Measurements from ENCODE around the gene HOXA9. TPM values are rescaled to one million over a fixed set of nuclear protein-coding genes. Genes with fewer than 3 reads are reported as not detected.

Gene HOXA9
- total and polyA plus RNA-seq, 4 donors: 0.02 to 0.70 TPM; not detected in 2

DNA sequence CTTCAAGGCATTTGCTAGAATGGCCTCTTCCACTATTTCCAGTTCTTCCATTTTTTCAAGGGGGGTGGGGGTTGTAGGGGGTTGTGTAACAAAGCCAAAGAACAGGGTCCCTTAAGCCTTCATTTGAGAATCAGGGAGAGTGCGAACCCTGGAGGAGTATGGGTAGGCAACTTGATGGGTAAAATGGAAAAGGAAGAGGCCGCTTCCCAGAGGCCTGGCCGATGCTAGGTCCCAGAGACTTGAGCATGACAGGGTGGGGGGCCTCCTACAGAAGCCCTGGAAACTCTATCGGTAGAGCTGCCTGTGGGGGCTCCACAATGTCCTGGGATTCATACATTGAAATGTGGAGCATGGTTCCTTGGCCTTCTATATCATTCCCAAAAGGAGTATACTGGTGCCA is 43.7 kb upstream of the HOXA9 start:
- Histone ChIP-seq H3K9me3 (ENCODE audit: control insufficient read depth in 4 of 4, low read length in 3 of 4) (peaks cover 0 to 5% (median 0%) of the 10 kb centered on the region in 4 donors), H3K4me1 (ENCODE audit: control insufficient read depth in 4 of 4, insufficient read depth in 4 of 4, low read length in 3 of 4) (peaks cover 8 to 17% (median 12%) of the 10 kb centered on the region in 4 donors), H3K36me3 (ENCODE audit: control insufficient read depth in 4 of 4, insufficient read depth in 3 of 4, low read depth in 1 of 4, low read length in 3 of 4) (no peaks in the 10 kb centered on the region), H3K27me3 (ENCODE audit: control insufficient read depth in 4 of 4, insufficient read depth in 4 of 4, low read length in 3 of 4) (peaks cover 0 to 33% (median 16%) of the 10 kb centered on the region in 4 donors), H3K4me3 (ENCODE audit: low read depth in 1 of 3, low read length in 3 of 3) (no peak overlapping the region), H3K9ac (ENCODE audit: low read depth in 1 of 2, low read length in 2 of 2) (no peak overlapping the region), H3K27ac (ENCODE audit: low read depth in 1 of 2, low read length in 2 of 2) (no peak overlapping the region)
- 88% methylated on average over 4 of the region's 4 CpGs for WGBS
- no peak for DNase-seq (ENCODE audit: low spot score)
- no peak for TF ChIP-seq RXRA (IDR thresholded peaks at IDR 0.05)
- no peak for TF ChIP-seq RAD21 (IDR thresholded peaks at IDR 0.05)
- TF ChIP-seq, protein P1, sequence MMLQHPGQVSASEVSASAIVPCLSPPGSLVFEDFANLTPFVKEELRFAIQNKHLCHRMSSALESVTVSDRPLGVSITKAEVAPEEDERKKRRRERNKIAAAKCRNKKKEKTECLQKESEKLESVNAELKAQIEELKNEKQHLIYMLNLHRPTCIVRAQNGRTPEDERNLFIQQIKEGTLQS (IDR thresholded peaks at IDR 0.05): no peak
- TF ChIP-seq NR2F2 (IDR thresholded peaks at IDR 0.05): no peak
- TF ChIP-seq MAX (IDR thresholded peaks at IDR 0.05): no peak
- no peak for TF ChIP-seq FOXA1 (IDR thresholded peaks at IDR 0.05)
- TF ChIP-seq EGR1 (IDR thresholded peaks at IDR 0.05; ENCODE audit: low read depth in 2 of 2): no peak
- no peak for TF ChIP-seq FOXA2 (IDR thresholded peaks at IDR 0.05)
- TF ChIP-seq HNF4A (conservative IDR thresholded peaks at IDR 0.05): no peak
- TF ChIP-seq CTCF (IDR thresholded peaks at IDR 0.05; ENCODE audit: low read depth, low read length, missing input control): no peak
- TF ChIP-seq TAF1 (conservative IDR thresholded peaks at IDR 0.05): no peak
- no peak for TF ChIP-seq SP1 (IDR thresholded peaks at IDR 0.05)
- no peak for TF ChIP-seq GABPA (IDR thresholded peaks at IDR 0.05 in 1 of 2, conservative IDR thresholded peaks at IDR 0.05 in 1 of 2)
- no peak for TF ChIP-seq HNF4G (IDR thresholded peaks at IDR 0.05)
- TF ChIP-seq, protein P2, sequence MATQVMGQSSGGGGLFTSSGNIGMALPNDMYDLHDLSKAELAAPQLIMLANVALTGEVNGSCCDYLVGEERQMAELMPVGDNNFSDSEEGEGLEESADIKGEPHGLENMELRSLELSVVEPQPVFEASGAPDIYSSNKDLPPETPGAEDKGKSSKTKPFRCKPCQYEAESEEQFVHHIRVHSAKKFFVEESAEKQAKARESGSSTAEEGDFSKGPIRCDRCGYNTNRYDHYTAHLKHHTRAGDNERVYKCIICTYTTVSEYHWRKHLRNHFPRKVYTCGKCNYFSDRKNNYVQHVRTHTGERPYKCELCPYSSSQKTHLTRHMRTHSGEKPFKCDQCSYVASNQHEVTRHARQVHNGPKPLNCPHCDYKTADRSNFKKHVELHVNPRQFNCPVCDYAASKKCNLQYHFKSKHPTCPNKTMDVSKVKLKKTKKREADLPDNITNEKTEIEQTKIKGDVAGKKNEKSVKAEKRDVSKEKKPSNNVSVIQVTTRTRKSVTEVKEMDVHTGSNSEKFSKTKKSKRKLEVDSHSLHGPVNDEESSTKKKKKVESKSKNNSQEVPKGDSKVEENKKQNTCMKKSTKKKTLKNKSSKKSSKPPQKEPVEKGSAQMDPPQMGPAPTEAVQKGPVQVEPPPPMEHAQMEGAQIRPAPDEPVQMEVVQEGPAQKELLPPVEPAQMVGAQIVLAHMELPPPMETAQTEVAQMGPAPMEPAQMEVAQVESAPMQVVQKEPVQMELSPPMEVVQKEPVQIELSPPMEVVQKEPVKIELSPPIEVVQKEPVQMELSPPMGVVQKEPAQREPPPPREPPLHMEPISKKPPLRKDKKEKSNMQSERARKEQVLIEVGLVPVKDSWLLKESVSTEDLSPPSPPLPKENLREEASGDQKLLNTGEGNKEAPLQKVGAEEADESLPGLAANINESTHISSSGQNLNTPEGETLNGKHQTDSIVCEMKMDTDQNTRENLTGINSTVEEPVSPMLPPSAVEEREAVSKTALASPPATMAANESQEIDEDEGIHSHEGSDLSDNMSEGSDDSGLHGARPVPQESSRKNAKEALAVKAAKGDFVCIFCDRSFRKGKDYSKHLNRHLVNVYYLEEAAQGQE (IDR thresholded peaks at IDR 0.05): no peak
- TF ChIP-seq, protein P3, sequence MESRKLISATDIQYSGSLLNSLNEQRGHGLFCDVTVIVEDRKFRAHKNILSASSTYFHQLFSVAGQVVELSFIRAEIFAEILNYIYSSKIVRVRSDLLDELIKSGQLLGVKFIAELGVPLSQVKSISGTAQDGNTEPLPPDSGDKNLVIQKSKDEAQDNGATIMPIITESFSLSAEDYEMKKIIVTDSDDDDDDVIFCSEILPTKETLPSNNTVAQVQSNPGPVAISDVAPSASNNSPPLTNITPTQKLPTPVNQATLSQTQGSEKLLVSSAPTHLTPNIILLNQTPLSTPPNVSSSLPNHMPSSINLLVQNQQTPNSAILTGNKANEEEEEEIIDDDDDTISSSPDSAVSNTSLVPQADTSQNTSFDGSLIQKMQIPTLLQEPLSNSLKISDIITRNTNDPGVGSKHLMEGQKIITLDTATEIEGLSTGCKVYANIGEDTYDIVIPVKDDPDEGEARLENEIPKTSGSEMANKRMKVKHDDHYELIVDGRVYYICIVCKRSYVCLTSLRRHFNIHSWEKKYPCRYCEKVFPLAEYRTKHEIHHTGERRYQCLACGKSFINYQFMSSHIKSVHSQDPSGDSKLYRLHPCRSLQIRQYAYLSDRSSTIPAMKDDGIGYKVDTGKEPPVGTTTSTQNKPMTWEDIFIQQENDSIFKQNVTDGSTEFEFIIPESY (IDR thresholded peaks at IDR 0.05): no peak
- no peak for TF ChIP-seq JUND (IDR thresholded peaks at IDR 0.05)
- no peak for TF ChIP-seq YY1 (IDR thresholded peaks at IDR 0.05)
